Central memory CD4-positive, alpha-beta T cell (primary cell): ENCODE data around the gene SETBP1.

ENCODE experiments used
- DNase-seq: peaks from one replicate; pipeline ENCODE4 v3.0.0; 2022

Gene SETBP1

DNA sequence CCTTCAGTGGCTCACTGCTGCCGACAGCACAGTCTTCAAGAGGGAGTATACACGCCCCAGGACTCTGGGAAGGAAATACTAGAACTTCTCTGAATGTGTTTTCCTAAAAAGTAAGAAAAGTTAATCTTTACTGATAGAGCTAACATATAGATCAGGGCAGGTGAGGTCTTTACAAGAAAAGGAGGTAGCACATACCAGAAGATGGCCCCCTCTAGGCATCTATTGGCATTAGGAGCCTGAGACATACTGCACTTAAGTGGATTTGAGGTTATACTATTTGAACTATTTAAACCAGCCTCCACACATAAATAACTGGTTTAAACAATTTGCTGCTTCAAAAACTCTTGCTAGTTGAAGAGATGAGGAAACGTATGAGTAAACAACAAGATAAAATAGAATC is 406.1 kb downstream of the SETBP1 start:
- no peak for DNase-seq

- DNase-seq = no peak
Observed at GRCh38 chr18:45090526-45091140, 409.9 kb downstream of the SETBP1 start.

- DNase-seq = no peak
Observed at GRCh38 chr18:45100321-45101105, 419.8 kb downstream of the SETBP1 start.

DNA sequence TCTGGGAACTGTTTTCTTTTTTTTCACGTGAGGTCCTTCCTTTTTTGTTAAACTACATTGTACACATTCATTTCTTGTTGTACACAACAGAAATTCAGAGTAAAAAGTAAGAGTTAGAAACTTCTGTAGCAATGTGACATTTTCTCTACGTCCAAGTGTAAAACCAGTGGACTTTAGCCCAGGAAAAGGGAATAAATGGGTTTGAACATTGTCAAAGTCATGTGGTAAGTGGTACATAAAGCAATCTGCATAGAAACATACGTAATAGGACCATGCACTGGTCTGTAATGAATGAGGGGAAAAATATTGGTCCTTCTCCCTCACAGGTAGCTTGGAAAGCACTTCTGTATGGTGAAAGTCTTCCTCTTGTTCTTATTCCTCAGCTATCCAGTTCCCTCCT is 421.4 kb downstream of the SETBP1 start:
- DNase-seq = no peak

GRCh38 chr18:45102863-45103262 is 422.2 kb downstream of the SETBP1 start:
- DNase-seq = no peak

- no peak for DNase-seq
Observed at GRCh38 chr18:45103319-45104048, 422.8 kb downstream of the SETBP1 start.

- no peak for DNase-seq
Observed at GRCh38 chr18:45104049-45104395, 423.3 kb downstream of the SETBP1 start.

DNA sequence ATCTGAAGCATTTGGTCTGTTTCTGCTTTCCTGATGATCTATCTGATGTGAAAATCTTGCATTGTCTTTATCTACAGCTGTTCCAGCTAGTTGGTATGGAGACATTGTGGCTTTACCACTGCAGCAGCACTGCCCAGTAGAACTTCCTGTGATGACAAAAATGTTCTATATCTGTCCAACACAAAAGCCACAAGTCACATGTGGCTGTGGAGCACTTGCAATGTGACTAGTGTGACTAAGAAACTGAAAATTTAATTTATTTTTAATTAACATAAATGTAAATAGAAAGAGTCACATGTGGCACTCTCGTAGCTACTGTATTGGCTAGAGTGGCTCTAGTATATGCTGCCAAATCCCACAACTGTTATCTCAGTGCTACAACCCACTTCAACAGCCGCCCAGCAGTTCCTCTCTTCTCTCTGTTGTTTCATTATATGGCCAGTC is 425.7 kb downstream of the SETBP1 start:
- DNase-seq = no peak

- DNase-seq = no peak
Observed at GRCh38 chr18:45107425-45107824, 426.7 kb downstream of the SETBP1 start.

DNA sequence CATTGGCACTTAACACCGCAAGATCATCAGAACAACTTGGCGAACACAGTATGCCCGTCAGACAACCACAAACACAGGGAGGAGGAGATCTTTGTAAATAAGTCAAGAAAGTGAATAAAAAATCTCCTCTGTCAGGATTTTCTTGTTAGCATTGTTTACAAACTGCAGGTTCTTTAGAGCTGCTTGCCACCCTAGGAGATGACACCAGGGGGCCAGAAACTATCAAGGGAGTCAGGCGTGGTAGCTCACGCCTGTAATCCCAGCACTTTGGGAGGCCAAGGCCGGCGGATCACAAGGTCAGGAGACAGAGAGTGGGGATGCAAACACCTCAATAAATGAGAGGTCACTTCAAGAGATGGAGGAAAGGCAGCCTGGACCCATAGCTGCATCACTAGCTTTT is 428.1 kb downstream of the SETBP1 start:
- no peak for DNase-seq

DNA sequence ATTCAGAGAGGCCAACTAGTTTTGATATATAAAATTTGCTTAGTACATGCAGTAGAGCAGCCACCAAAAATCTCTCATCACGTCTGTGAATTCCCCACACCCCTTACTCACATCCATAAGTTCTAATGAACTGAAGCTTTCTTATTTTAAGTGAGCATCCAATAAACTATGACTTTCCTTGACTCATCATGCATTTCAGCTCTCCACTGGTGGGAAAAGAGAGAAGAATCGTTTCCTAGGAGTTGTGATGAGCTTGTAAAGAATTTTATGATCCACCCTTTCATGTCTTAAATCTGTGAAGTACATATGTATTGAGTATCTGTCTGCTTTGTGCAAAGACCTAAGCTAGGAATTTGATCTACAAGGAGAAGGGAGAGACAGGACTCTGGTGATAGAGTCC is 428.6 kb downstream of the SETBP1 start:
- no peak for DNase-seq

DNA sequence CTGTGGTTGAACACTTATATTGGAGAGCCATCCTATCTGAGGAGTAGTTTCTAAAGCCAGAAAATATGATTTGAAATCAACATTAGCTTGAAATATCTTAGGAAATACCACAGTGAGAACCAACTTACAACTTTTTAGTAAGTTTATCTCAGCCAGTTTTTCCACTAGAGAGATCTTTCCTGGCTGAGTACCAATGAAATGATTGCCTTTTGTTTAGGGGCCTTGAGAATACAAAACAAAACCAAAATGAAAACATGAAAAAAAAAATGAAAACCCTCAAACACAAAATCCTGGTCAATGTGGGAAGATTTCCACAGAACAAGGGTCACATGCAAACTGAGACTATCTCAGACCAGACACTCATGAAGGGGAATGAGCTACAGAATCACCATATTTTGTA is 429.0 kb downstream of the SETBP1 start:
- no peak for DNase-seq

DNA sequence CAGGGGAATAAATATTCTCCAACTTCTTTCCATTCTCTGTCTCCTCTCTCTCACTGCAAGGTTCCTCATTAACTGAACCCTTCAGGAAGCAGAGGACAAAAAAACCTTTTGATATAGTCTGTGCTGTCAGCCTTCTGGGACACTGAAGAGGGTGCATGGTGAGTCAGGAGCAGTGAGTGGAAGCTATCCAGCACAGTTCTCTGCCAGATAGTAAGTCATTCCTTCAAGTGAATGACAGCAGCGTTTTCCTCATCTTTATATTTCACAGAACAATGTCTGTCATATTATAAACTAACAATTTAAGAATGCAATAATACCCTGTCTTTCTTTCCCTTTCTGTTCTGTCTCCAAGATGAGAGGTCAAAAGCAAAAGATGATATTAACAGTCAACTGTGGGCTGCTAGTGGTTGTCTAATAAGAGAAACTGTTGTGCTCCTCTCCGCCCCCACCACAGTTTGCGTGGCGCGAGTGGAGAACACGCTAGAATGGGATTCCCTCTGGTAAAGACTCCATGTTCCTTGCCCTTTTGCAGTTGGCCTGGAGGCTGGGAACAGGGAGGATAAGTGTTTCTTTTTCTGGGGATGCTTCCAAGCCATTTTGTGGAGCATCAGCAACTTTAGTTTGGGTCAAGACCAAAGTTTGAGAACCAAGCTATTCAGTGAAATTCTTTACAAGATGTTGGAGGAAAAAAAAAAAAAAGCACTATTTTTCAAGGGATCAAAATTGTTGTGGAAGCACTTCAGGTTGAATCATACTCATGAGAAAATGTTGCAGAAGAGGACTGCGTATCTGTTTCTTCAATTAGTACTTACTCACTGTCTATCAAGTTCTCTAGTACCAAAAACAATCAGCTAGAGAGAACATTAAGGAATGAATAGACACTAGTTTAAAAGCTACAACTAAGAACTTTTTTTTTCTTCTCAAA is 430.2 kb downstream of the SETBP1 start:
- no peak for DNase-seq

DNA sequence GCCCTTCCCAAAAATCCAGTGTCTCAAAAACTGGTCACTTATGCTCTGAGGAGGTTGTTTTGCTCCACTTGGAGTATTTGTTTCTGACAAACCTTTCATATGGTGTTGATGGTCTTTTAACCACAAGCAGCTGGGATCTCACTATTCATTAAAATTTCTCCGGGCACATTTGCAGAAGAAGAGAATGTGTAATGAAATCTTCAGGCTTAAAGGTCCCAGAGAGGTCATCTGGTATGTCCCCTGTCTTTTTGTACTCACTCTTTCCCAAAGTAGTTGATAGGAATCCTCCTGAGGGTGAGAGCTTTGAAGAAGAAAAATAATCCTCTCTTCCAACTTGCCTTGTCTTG is 430.8 kb downstream of the SETBP1 start:
- no peak for DNase-seq

GRCh38 chr18:45112682-45113081 is 432.0 kb downstream of the SETBP1 start:
- no peak for DNase-seq

DNA sequence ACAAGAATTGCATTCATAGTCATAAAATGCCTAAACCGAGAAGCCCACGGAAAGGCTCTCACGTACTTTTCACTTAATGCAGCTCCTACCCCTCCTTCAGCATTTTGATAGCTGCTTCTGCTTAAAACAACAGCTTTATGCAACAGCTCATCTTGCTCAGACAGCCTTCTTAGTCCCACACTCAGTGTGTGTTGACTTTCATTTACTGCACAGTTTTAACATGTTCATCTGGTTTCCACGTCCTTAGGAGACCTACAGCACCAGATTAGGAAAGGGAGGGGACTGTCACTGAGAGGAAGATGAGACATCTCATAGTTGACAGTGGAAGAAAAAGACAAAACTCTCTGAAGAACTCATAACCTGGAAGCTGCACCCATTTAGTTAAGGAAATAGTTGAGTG is 435.4 kb downstream of the SETBP1 start:
- DNase-seq = no peak
